Liver (tissue), 9 donors: ENCODE results near the gene TRAT1. TPM values are rescaled to one million over a fixed set of nuclear protein-coding genes. Genes with fewer than 3 reads are reported as not detected.

ENCODE experiments used
- DNase-seq: peaks from one replicate; pipeline ENCODE4 v3.0.0-alpha.2; 2017; ENCODE audit warnings: low spot score
- H3K27ac ChIP-seq, 2 donors: one replicate each; pipeline ENCODE4 v1.7.0; 2013; ENCODE audit warnings: inconsistent platforms in 2 of 2, low read length in 2 of 2, control low read depth in 1 of 2, low read depth in 1 of 2, mild to moderate bottlenecking in 1 of 2
- H3K27me3 ChIP-seq, 4 donors: one replicate each; pipeline versions ENCODE4 v1.6.1 to v1.7.0; 2013; ENCODE audit warnings: low read length in 3 of 4, inconsistent platforms in 1 of 4, mild to moderate bottlenecking in 1 of 4, moderate library complexity in 1 of 4; ENCODE audit not compliant: control insufficient read depth in 4 of 4, insufficient read depth in 4 of 4
- H3K36me3 ChIP-seq, 4 donors: one replicate each; pipeline versions ENCODE4 v1.6.1 to v1.7.0; 2013; ENCODE audit warnings: low read length in 3 of 4, mild to moderate bottlenecking in 3 of 4, low read depth in 1 of 4, moderate library complexity in 1 of 4; ENCODE audit not compliant: control insufficient read depth in 4 of 4, insufficient read depth in 3 of 4
- H3K4me1 ChIP-seq, 4 donors: one replicate each; pipeline versions ENCODE4 v1.6.1 to v1.7.0; 2013; ENCODE audit warnings: low read length in 3 of 4, mild to moderate bottlenecking in 3 of 4, moderate library complexity in 1 of 4; ENCODE audit not compliant: control insufficient read depth in 4 of 4, insufficient read depth in 4 of 4
- H3K4me3 ChIP-seq, 3 donors: one replicate each; pipeline versions ENCODE4 v1.6.1 to v1.7.0; 2013; ENCODE audit warnings: low read length in 3 of 3, control low read depth in 1 of 3, low read depth in 1 of 3, mild to moderate bottlenecking in 1 of 3
- H3K9ac ChIP-seq, 2 donors: one replicate each; pipeline ENCODE4 v1.7.0; 2013; ENCODE audit warnings: low read length in 2 of 2, mild to moderate bottlenecking in 2 of 2, moderate library complexity in 2 of 2, control low read depth in 1 of 2, low read depth in 1 of 2
- H3K9me3 ChIP-seq, 4 donors: one replicate each; pipeline versions ENCODE4 v1.6.1 to v1.7.0; 2013; ENCODE audit warnings: low read length in 3 of 4; ENCODE audit not compliant: control insufficient read depth in 4 of 4
- EGR1 ChIP-seq, 2 donors: IDR thresholded peaks; 2 replicates each; pipeline ENCODE4 v1.6.1; 2016 to 2018; ENCODE audit warnings: antibody characterized with exemption in 2 of 2, low read depth in 2 of 2
- FOXA1 ChIP-seq: IDR thresholded peaks from 2 replicates; pipeline ENCODE4 v1.6.1; 2016; ENCODE audit warnings: antibody characterized with exemption
- FOXA2 ChIP-seq: IDR thresholded peaks from 2 replicates; pipeline ENCODE4 v1.6.1; 2016; ENCODE audit warnings: antibody characterized with exemption
- GABPA ChIP-seq, 2 donors: IDR thresholded peaks in 1 of 2; conservative IDR thresholded peaks in 1 of 2; 2 replicates each; pipeline ENCODE4 v1.6.1; 2016; ENCODE audit warnings: antibody characterized with exemption in 2 of 2, mild to moderate bottlenecking in 1 of 2, moderate library complexity in 1 of 2
- HNF4A ChIP-seq, 2 donors: conservative IDR thresholded peaks; 2 replicates each; pipeline ENCODE4 v1.6.1; 2016; ENCODE audit warnings: antibody characterized with exemption in 2 of 2, mild to moderate bottlenecking in 2 of 2
- RAD21 ChIP-seq, 2 donors: IDR thresholded peaks; 2 replicates each; pipeline ENCODE4 v1.6.1; 2016; ENCODE audit warnings: antibody characterized with exemption in 2 of 2, mild to moderate bottlenecking in 2 of 2
- RXRA ChIP-seq, 2 donors: IDR thresholded peaks; 2 replicates each; pipeline ENCODE4 v1.6.1; 2017 to 2018; ENCODE audit warnings: antibody characterized with exemption in 2 of 2, mild to moderate bottlenecking in 1 of 2
- SP1 ChIP-seq: IDR thresholded peaks from 2 replicates; pipeline ENCODE4 v1.6.1; 2018; ENCODE audit warnings: antibody characterized with exemption, mild to moderate bottlenecking
- TAF1 ChIP-seq: conservative IDR thresholded peaks from 2 replicates; pipeline ENCODE4 v1.6.1; 2016; ENCODE audit warnings: antibody characterized with exemption, mild to moderate bottlenecking
- YY1 ChIP-seq: IDR thresholded peaks from 2 replicates; pipeline ENCODE4 v1.6.1; 2016; ENCODE audit warnings: antibody characterized with exemption, mild to moderate bottlenecking
- WGBS: extraction: QIAGEN DNeasy Blood & Tissue Kit; methylation state at CpG from one replicate; pipeline ENCODE4 v1.1.7; 2013; 5-methylcytosine and 5-hydroxymethylcytosine counted together
- polyA plus RNA-seq, 2 donors: library from polyadenylated mRNA; stranded (reverse) in 1 of 2; unstranded in 1 of 2; fragments of 200-250 nt in 1 of 2; fragments of >200 nt in 1 of 2; fragmentation: Nextera tagmentation in 1 of 2; extraction: Ambion mirVana in 1 of 2; gene quantifications; one replicate each; pipeline versions ENCODE4 v1.2.1 to v1.2.3, GENCODE V29; 2013 to 2015
- total RNA-seq, 2 donors: library from RNA; depleted of rRNA; stranded (reverse); fragments of >200 nt; gene quantifications; one replicate each; pipeline ENCODE4 v1.2.3, GENCODE V29; 2014
- TF ChIP-seq, protein P1 (sequence below): fragments of 150-350 bp; IDR thresholded peaks from 2 replicates; pipeline ENCODE4 v1.5.1; 2017; ENCODE audit warnings: improper control_type of control experiment, low read depth, low read length; ENCODE audit not compliant: missing input control
- TF ChIP-seq, protein P2 (sequence below): IDR thresholded peaks from 2 replicates; pipeline ENCODE4 v1.6.1; 2016; ENCODE audit warnings: antibody characterized with exemption
- TF ChIP-seq, protein P3 (sequence below): IDR thresholded peaks from 2 replicates; pipeline ENCODE4 v1.6.1; 2016; ENCODE audit warnings: antibody characterized with exemption
- TF ChIP-seq, protein P4 (sequence below): IDR thresholded peaks from 2 replicates; pipeline ENCODE4 v1.6.1; 2016; ENCODE audit warnings: antibody characterized with exemption, mild to moderate bottlenecking
- TF ChIP-seq, protein P5 (sequence below): IDR thresholded peaks from 2 replicates; pipeline ENCODE4 v1.6.1; 2016; ENCODE audit warnings: antibody characterized with exemption
- donor health status: healthy.
- donor health status: healthy.
- donor health status: healthy.
- donor health status: healthy.
- donor health status: healthy.

TRAT1 gene
- total and polyA plus RNA-seq, 4 donors: 0.06 to 0.67 (median 0.32) TPM

DNA sequence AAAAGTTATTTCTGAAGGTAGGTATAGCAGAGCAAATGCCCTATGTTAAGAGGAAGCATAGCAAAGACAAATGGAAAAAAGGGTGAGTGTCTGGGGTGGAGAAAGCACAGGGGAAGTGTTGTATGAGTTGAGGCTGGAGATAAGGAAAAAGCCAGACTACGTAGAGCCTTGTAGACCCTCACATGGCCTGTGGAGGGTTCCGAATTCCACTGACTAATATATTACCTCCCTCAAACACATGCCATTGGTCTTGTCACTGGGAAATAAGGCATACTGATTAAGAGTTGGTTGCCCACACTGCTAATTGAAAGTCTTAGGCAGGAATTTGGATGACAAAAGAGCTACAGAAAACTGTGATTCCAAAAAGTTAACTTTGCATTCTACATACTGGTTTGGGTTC is 65.2 kb downstream of the TRAT1 start:
- no peak for DNase-seq
- 85% methylated on average over 2 of the region's 2 CpGs for WGBS
- no peaks in the 10 kb centered on the region for H3K27me3 ChIP-seq

DNA sequence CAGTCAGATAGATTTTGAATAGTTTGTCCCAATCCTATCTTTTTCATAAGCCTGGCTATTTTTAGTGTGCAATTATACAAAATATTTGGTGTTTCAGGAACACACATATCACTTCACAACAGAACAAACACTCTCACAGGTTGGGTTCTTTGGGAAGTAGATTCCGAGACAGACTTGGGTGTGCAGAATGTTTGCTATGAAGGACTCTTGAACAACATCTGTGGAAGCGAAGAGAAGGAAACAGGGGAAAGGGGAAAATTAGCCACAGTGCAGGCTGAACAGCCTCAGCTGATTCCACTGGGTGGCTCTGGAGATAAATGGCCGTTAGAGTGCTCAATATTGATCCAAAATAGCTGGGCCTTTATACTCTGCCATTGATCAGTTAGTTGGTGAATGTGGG is 69.2 kb downstream of the TRAT1 start:
- 71% methylated on average over 3 of the region's 3 CpGs for whole genome bisulfite sequencing
- no peak overlapping the region for H3K27ac ChIP-seq

More for the DNA sequence above, 65.2 kb downstream of the TRAT1 start:
- H3K4me3 ChIP-seq: no peak overlapping the region
- H3K9ac ChIP-seq: no peak overlapping the region
- no peaks in the 10 kb centered on the region for H3K36me3 ChIP-seq
- H3K27ac ChIP-seq: no peak overlapping the region
- no peak for TF ChIP-seq FOXA1
- TF ChIP-seq HNF4A (conservative IDR thresholded peaks at IDR 0.05): no peak
- TF ChIP-seq, protein P1, sequence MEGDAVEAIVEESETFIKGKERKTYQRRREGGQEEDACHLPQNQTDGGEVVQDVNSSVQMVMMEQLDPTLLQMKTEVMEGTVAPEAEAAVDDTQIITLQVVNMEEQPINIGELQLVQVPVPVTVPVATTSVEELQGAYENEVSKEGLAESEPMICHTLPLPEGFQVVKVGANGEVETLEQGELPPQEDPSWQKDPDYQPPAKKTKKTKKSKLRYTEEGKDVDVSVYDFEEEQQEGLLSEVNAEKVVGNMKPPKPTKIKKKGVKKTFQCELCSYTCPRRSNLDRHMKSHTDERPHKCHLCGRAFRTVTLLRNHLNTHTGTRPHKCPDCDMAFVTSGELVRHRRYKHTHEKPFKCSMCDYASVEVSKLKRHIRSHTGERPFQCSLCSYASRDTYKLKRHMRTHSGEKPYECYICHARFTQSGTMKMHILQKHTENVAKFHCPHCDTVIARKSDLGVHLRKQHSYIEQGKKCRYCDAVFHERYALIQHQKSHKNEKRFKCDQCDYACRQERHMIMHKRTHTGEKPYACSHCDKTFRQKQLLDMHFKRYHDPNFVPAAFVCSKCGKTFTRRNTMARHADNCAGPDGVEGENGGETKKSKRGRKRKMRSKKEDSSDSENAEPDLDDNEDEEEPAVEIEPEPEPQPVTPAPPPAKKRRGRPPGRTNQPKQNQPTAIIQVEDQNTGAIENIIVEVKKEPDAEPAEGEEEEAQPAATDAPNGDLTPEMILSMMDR: no peak
- TF ChIP-seq, protein P2, sequence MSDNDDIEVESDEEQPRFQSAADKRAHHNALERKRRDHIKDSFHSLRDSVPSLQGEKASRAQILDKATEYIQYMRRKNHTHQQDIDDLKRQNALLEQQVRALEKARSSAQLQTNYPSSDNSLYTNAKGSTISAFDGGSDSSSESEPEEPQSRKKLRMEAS: no peak
- no peak for TF ChIP-seq GABPA (IDR thresholded peaks at IDR 0.05 in 1 of 2, conservative IDR thresholded peaks at IDR 0.05 in 1 of 2)
- no peak for TF ChIP-seq SP1
- TF ChIP-seq, protein P3, sequence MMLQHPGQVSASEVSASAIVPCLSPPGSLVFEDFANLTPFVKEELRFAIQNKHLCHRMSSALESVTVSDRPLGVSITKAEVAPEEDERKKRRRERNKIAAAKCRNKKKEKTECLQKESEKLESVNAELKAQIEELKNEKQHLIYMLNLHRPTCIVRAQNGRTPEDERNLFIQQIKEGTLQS: no peak
- no peak for TF ChIP-seq EGR1 (IDR thresholded peaks at IDR 0.05; ENCODE audit: low read depth in 2 of 2)
- no peak for TF ChIP-seq FOXA2
- no peak for TF ChIP-seq RAD21 (IDR thresholded peaks at IDR 0.05)
- TF ChIP-seq TAF1: no peak
- no peak for TF ChIP-seq RXRA (IDR thresholded peaks at IDR 0.05)
- TF ChIP-seq YY1: no peak
- TF ChIP-seq, protein P4, sequence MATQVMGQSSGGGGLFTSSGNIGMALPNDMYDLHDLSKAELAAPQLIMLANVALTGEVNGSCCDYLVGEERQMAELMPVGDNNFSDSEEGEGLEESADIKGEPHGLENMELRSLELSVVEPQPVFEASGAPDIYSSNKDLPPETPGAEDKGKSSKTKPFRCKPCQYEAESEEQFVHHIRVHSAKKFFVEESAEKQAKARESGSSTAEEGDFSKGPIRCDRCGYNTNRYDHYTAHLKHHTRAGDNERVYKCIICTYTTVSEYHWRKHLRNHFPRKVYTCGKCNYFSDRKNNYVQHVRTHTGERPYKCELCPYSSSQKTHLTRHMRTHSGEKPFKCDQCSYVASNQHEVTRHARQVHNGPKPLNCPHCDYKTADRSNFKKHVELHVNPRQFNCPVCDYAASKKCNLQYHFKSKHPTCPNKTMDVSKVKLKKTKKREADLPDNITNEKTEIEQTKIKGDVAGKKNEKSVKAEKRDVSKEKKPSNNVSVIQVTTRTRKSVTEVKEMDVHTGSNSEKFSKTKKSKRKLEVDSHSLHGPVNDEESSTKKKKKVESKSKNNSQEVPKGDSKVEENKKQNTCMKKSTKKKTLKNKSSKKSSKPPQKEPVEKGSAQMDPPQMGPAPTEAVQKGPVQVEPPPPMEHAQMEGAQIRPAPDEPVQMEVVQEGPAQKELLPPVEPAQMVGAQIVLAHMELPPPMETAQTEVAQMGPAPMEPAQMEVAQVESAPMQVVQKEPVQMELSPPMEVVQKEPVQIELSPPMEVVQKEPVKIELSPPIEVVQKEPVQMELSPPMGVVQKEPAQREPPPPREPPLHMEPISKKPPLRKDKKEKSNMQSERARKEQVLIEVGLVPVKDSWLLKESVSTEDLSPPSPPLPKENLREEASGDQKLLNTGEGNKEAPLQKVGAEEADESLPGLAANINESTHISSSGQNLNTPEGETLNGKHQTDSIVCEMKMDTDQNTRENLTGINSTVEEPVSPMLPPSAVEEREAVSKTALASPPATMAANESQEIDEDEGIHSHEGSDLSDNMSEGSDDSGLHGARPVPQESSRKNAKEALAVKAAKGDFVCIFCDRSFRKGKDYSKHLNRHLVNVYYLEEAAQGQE: no peak
- H3K4me1 ChIP-seq: no peaks in the 10 kb centered on the region
- no peaks in the 10 kb centered on the region for H3K9me3 ChIP-seq

More for the DNA sequence above, 69.2 kb downstream of the TRAT1 start:
- no peaks in the 10 kb centered on the region for H3K36me3 ChIP-seq
- H3K27me3 ChIP-seq: no peaks in the 10 kb centered on the region
- H3K9me3 ChIP-seq: no peaks in the 10 kb centered on the region
- TF ChIP-seq, protein P5, sequence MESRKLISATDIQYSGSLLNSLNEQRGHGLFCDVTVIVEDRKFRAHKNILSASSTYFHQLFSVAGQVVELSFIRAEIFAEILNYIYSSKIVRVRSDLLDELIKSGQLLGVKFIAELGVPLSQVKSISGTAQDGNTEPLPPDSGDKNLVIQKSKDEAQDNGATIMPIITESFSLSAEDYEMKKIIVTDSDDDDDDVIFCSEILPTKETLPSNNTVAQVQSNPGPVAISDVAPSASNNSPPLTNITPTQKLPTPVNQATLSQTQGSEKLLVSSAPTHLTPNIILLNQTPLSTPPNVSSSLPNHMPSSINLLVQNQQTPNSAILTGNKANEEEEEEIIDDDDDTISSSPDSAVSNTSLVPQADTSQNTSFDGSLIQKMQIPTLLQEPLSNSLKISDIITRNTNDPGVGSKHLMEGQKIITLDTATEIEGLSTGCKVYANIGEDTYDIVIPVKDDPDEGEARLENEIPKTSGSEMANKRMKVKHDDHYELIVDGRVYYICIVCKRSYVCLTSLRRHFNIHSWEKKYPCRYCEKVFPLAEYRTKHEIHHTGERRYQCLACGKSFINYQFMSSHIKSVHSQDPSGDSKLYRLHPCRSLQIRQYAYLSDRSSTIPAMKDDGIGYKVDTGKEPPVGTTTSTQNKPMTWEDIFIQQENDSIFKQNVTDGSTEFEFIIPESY: no peak
- TF ChIP-seq TAF1 (no peak), RAD21 (IDR thresholded peaks at IDR 0.05) (no peak)
- TF ChIP-seq, protein P1: no peak
- H3K9ac ChIP-seq: no peak overlapping the region
- H3K4me3 ChIP-seq: no peak overlapping the region
- H3K4me1 ChIP-seq: no peaks in the 10 kb centered on the region
- DNase-seq: no peak
